GM21737 (cell line): Measurements from ENCODE around the gene GPX5.
"Not testable (repeated sequence)": the region's sequence is repeated elsewhere in the genome, so short reads cannot be mapped to it uniquely, and the experiment has no call there.

Experiments used
- ATAC-seq: cut with Tn5 transposase; IDR thresholded peaks from one replicate; pipeline ENCODE4 v1.9.1; 2021; ENCODE audit warnings: mild to moderate bottlenecking, moderate library complexity; ENCODE audit not compliant: unreplicated experiment

The GPX5 gene

DNA sequence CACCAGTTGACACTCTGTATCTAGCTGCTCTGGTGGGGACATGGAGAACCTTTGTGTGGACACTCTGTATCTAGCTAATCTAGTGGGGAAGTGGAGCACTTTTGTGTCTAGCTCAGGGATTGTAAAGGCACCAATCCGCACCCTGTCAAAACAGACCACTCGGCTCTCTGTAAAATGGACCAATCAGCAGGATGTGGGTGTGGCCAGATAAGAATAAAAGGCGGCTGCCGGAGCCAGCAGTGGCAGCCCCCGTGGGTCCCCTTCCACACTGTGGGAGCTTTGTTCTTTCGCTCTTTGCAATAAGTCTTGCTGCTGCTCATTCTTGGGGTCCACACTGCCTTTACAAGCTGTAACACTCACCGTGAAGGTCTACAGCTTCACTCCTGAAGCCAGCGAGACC lies 13.3 kb upstream of the GPX5 start:
- ATAC-seq, result not testable (repeated sequence)

DNA sequence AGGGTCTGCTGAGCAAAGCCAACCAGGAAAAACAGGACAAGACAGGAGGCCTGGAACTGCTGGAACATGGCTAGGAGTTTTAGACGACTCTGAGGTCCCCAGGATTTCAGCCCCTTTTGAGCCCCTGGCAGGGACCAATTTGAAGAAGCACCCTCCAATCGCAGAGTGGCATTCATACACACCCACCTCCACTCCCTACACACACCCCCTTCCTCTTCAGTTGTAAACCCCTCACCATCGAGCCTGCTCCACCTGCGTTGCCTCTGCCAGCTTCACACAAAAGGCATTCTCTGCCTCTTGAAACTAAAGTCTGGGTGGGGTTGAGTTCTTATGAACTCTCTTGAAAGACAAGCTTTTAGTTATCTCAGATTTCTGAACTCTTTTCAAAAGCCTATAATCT lies 10.0 kb upstream of the GPX5 start, which contains the start of gene GPX6:
Gene GPX6, minus strand, starts transcription at position 118 of the 400 bp plus-strand sequence. Its CDS starts 50 bp downstream, at position 68.
- ATAC-seq, result no peak

DNA sequence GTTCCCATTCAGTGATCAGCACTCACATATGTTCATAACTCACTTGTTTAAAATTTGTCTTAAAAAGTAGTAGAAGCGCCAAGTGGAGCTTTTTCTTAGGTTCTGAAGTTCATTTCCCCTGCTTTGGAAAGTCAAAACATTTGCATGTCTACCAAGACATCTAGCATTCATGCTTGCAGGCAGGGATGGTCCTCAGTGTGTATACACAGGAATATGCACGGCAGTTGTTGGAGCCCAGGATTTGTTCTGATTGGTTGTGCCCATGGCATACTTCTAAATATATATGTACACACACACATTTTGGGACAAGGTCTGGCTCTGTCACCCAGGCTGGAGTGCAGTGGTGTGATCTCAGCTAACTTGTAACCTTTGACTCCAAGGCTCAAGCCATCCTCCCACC lies 7.7 kb upstream of the GPX5 start:
- no peak for ATAC-seq

DNA sequence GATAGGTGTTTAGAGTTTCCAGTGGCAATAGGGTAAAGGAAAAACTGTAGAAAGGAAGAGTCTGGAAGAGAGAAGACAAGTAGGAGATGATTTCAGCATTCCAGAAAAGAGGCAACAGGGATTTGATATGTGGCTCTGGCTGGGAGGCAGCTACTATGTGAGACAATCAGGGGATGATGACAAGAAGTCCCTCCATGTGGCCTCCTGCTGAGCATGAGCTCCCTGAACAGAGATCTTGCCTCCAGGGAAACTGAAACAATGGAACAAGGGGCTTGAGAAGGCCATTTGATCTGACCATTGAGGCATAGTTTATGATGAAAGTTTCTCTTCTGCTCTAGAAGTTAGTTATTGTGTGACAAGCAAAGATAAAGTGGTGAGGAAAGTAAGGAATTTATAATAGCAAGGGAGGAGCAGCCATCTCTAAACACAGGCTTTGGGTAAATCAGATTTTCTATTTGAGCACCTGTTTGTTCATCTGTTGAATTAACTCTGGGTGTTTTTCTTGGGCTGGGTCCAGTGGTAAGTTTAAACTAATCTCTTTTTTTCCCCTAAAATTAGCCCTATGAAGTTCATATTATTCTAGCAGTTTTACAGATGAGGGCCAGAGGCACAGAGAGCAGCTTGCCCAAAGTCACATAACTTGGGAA lies 3.0 kb upstream of the GPX5 start:
- no peak for ATAC-seq

DNA sequence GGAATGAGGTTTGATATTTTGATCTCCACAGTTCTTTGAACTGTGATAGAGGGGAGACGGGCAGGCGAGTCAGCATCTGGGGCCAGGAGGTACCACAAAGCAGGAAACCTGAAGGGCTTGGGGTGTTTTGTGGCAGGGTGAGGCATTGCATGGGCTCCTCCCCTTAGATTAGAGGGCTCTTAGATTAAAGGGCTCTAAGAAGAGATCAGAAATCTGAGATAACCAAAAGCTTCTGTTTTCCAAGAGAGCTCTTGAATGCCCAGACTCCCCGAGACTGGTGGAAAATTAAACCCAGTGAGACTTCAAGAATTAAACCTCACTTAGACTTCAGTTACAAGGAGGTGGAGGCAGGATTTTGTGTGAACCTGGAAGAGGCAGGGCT lies 2.4 kb upstream of the GPX5 start:
- no peak for ATAC-seq

DNA sequence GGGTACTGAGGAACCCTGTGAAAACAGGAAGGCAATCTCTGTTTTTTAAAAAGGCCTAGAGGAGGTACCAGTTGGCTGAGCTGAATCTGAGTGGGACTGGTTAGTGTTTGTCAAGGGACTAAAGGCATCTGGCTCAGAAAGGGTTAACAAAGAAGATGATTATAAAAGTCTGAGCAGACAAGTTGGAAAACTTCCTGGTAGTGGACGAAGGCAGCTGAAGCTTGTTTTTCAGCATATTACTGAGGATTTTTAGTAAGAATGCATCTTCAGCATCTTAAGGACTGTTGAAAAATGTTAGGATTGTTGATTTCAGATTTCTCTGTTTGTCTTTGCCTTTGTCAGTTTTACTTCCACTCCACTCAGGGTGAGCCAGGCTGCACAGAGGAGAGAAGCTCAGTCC lies 5.1 kb downstream of the GPX5 start:
- ATAC-seq, result no peak

DNA sequence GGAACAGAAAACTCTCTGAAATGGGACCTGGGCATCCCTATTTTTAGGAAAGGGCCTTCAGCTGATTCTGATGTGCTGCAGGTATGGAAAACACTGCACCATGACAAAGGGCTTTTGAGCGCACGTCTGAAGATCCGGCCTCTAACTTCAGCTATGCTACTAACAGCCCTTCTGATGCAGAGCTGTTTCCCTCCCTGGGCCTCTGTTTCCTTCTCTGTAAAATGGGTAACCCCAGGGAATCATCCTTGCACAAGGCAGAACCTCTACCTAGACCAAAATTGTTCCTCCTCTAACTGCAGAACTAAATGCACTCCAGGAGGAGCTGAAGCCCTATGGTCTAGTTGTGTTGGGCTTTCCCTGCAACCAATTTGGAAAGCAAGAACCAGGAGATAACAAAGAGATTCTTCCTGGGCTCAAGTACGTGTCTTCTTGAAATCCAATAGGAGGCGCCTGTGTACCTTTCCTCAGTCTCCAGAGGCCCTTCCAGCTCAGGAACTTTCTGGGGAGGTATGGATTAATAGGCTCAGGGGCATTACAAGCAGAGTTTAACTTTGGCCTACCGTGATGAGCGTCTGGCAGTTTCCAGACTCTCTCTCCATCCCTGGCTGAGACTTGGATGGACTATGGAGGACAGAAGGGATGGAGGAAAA lies 5.9 kb downstream of the GPX5 start:
- no peak for ATAC-seq

DNA sequence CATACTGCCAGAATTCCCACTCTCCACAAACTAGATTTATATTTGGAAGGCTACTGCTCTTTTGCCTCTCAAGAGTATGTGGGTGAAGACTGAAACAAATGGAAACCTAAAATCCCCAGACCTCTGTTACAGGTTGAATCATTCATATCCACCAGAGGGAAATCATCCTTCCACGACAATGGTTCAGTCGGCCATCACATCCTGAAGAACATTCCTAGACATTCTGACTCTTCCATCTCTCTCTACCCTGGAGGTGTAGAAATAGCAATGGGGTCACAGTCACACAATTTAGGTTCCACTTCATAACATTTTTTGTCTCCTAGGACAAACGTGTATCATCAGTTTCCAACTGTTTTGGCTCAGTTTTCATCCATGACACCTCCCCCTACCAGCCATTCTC lies 8.6 kb downstream of the GPX5 start:
- ATAC-seq, result no peak

DNA sequence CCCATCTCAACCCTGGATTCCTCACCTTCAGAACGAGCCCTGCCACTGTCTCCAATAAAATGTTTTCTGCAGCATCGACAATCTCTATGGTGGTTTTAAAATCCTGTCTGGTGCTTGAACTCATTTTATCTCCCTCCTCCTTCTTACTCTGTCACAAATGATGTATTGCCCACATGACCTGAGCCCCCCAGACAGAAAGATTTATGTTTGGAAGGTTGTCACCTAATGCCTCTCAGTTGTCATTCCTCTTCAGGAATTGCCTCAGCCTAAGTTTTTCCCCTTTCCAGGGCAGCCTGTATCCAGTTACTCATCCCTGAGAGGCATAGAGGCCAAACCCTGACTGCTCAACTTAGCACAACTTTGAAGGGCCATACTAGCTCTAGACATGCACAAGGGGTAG lies 9.2 kb downstream of the GPX5 start:
- no peak for ATAC-seq

DNA sequence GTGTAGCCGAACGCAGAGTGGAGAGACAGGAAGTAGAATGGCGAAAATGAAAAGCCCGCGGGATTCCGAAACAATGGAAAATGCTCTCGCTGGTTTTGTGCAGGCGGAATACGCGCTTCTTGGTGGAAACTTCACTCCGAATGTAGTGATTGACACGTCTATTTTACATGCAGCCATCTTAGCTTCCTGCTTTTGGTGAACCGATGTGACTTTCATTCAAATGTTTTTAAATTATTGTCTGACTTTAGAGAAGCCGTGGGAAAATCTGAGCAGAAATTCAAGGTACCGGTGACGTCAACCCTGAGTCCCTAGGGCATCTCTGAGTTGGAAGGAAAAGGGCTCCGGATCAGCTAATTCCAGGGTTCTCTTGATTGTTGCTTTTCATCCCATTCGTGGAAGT lies 11.4 kb downstream of the GPX5 start:
- no peak for ATAC-seq

DNA sequence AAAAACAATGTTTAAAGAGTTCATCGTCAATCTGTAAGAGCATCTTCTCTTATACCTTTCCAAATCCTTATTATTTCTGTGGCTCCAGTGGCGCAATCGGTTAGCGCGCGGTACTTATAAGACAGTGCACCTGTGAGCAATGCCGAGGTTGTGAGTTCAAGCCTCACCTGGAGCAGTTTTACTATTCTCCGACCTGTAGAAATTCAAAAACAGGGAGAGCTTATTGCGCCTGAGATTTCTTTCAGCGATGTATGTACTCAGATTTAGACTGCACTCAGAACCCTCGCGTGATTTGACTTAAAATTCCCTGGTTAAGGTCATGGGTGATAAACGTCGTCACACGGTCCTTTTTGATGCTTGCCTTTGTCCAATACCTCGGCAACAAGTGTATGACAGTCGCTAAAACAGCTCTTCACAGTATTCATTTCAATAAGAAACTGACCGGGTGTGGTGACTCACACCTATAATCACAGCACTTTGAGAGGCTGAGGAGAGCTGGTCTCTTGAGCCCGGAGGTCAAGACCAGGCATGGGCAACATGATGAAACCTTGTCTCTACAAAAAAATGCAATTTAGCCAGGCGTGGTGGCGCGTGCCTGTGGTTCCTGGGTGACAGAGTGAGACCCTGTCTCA lies 11.9 kb downstream of the GPX5 start:
- ATAC-seq, result no peak

DNA sequence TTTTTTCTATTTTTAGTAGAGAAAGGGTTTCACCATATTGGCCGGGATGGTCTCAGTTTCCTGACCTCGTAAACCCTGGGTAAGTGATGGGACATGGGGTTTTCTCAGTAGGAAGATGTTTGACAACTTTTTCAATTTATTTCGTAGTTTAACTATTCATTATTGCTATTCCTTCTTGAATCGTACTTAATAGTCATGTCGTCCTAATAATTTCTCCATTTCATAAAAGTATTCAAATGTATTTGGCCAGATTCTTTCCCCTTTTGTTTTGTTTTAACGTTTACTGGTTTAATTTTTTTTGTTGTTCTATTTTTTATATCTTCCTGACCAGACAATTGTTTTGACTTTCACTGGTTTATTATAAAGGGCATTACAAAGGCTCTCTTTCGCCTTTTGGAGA lies 16.3 kb downstream of the GPX5 start:
- ATAC-seq, result no peak

DNA sequence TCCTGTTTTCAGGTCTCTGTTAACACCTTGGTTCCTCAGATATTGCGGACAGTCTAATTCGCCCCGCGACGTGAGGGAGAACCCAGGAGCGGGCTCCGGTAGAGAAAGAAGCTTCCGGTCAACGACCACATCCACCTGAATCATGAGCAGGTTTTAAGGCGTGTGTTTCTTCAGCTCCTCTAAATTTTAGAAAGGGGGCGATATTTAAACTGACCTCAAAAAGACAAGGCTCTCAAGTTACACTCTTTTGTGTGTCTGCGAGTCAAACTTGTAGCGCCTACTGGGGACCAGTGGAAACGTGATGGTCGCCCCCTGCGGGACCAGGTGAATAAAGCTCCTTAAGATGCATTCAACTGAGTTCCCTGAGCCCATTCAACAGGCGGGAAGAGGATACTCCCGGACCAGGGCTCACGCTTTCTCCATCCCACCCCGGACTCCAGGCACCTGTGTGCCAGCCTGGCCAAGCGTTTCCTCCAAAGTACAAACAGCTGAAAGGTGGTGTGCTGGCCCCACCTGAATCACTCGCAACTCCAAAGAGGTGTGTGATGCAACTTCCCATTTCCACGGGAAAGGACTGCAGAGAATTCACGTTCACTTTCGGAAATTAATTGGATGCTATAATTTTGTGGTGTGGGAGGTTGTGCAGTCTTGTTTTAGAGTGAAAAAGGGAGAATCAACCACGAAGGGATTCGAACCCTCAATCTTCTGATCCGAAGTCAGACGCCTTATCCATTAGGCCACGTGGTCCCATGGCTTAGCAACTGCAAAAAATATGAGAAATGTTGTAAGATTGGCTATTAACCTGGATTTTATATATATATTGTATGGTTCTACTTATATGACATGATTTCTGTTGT lies 17.0 kb downstream of the GPX5 start:
- no peak for ATAC-seq

DNA sequence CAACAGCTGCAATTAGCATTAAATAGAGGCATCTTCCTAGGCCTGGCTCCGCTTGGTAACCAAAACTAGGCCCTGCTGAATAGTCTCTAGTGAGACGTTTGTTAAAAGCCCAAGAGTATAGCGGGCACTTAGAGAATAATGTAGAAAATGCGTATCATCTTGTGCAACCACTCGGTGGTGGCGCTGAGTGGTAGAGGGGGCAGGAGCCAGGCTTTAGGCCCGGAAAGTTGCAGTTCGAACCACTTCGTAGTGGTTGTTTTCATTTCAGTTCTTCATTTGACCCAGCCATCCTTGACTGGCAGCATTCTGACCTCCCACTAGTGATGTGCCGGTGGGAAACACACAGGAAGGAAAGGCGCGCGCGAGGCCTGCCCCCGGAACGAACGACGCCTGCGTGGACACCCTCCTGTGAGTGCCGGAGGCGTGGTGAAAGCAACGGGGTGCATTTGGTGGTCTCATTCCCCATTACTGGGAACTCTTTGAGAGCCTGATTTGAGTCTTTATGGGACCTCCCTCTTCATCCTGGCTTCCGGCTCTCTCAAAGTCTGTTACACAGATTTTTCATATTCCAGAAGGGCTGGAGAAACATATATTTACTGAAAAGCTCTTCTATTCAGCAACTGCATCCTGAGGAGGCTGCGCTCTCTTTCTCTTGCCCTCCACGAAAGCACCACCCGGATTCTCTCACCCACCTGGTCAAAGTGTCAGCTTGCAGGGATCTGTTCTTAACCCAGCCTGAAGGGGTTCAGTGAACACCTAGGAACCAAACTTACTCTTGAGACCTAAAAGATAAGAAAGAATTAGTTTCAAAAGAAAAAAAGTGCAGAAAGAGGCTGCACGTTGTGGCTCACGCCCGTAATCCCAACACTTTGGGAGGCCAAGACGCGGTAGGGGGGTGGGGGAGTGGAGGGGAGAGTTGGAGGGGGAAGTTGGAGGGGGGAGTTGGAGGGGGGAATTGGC lies 18.2 kb downstream of the GPX5 start:
- no peak for ATAC-seq

DNA sequence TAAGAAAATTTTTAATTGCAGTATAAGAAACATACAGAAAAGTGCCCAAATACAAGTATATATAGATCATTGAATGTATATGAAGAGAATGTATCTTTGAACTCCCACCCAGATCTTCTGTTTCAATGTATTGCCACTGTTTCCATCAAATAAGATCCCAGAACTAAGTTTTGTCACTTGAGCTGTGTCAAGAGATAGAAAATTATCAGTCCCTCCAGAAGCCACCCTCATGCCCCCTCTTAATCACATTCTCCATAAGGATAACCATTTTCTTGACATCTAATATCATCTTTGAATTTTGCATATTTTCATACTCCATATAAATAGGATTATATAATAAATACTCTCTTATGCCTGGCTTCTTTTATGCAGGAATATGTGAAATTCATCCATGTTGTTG lies 20.3 kb downstream of the GPX5 start:
- no peak for ATAC-seq

DNA sequence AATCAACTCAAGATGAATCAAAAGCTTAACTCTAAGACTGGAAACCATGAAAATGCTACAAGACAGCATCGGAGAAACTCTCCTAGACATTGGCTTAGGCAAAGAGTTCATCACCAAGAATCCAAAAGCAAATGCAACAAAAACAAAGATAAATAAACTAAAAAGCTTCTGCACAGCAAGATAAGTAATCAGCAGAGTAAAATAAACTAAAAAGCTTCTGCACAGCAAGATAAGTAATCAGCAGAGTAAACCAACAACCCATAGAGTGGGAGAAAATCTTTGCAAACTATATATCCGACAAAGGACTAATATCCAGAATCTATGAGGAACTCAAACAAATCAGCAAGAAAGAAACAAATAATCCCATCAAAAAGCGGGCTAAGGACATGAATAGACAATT lies 21.3 kb downstream of the GPX5 start:
- ATAC-seq, result not testable (repeated sequence)

DNA sequence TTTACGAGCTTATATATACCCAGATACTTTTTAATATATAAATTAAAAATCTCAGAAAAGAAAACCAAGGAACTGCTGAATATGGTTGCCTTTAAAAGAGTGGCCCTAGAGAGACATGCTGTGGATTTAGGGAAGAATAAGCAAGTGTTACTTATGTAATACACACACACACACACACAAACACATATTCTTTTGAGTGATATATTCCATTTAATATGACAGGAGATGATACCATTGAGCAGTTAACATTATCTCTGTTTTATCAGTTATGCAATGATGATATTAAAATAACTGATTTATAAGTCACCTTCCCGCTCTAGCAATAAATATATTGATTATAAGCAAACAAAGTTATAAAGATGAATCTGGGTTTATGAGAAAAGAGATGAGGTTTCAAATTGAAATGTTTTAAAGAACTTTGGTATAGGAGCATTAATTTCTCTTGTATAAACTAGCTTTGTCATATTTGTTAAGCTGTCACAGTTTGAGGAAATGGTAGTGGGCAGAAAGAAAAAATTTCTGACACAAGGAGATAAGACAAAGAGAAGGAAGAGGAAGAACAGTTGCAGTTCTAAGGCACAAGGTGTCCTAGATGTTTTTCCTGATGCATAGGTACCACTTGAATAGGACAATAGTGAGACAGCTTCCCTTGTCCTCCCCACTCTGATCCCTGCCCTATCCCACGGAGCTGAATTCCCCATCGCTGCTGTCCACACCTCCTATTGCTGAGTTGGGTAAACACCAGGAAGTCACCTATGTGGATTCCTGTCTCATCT lies 26.4 kb downstream of the GPX5 start:
- ATAC-seq, result no peak

DNA sequence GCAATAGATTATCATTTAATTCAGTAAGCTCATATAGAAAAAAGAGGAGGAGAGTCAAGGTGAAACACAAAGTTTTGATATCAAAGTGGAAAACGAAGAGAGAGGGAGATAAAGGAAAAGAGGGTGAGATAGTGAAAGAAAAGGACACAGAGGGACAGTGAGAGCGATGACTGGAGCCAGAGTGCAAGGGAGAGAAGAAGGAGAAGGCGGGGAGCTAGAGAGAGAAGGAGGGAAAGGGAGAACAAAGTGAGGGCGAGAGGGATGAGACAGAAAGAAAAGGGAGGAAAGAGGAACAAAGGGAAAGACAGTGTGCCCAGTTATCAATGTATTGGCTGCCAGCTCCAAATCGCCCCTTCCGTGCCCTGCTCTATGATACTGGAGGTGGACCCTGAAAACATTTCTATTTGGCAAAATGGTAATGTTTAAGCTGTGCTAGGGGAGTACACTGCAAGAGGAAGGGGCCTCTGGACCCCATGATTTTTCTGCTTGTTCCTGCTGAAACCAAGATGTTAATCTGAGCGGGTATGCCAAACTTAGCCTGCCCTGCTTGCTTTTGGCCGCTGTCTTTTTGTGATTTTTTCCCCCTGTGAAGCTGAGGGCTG lies 27.8 kb downstream of the GPX5 start:
- no peak for ATAC-seq
